ENCODE data around the gene DOCK1. TPM values are rescaled to one million over a fixed set of nuclear protein-coding genes. Genes with fewer than 3 reads are reported as not detected.

DOCK1 gene
- total RNA-seq, 1 donor from 2014 or later, result 25.8 TPM

GRCh38 chr10:127283017-127283416, 377.8 kb downstream of the DOCK1 start:
- intact Hi-C loops (cut with DNase I), result no loop called here
- TF ChIP-seq CTCF (IDR thresholded peaks at IDR 0.05), result no peak

GRCh38 chr10:127283576-127283975, 378.3 kb downstream of the DOCK1 start:
- Histone ChIP-seq H3K9me3 (peaks cover 6 to 16% of the 10 kb centered on the region in 2 donors), H3K4me3 (no peak overlapping the region), H3K36me3 (peaks cover 0 to 20% of the 10 kb centered on the region in 2 donors), H3K4me1 (no peaks in the 10 kb centered on the region), H3K27me3 (no peaks in the 10 kb centered on the region), H3K27ac (no peak overlapping the region)
- no peak for TF ChIP-seq CTCF (IDR thresholded peaks at IDR 0.05)
- no peak for DNase-seq (ENCODE audit: low spot score in 2 of 2)
- intact Hi-C loops (cut with DNase I), result no loop called here

More at GRCh38 chr10:127283017-127283416, 377.8 kb downstream of the DOCK1 start:
- Histone ChIP-seq H3K4me1 (no peaks in the 10 kb centered on the region), H3K4me3 (no peak overlapping the region), H3K36me3 (peaks cover 0 to 20% of the 10 kb centered on the region in 2 donors), H3K27me3 (no peaks in the 10 kb centered on the region), H3K9me3 (peaks cover 6 to 11% of the 10 kb centered on the region in 2 donors), H3K27ac (no peak overlapping the region)
- DNase-seq (ENCODE audit: low spot score in 2 of 2), result no peak

GRCh38 chr10:127290850-127291249, 385.6 kb downstream of the DOCK1 start:
- no peak overlapping the region for H3K4me3 ChIP-seq
- H3K27me3 ChIP-seq, result no peaks in the 10 kb centered on the region
- H3K36me3 ChIP-seq, result peaks cover 0 to under 1% of the 10 kb centered on the region in 2 donors
- H3K9me3 ChIP-seq, result peaks cover 6 to 23% of the 10 kb centered on the region in 2 donors
- no peak for DNase-seq (ENCODE audit: low spot score in 2 of 2)
- intact Hi-C loops (cut with DNase I), result no loop called here
- no peaks in the 10 kb centered on the region for H3K4me1 ChIP-seq
- no peak overlapping the region for H3K27ac ChIP-seq
- TF ChIP-seq CTCF (IDR thresholded peaks at IDR 0.05), result no peak

GRCh38 chr10:127291329-127291728, 386.1 kb downstream of the DOCK1 start:
- intact Hi-C loops (cut with DNase I), result no loop called here
- peak in 1 of 2 donors; percentile 38 for DNase-seq (ENCODE audit: low spot score in 2 of 2)
- no peak for TF ChIP-seq CTCF (IDR thresholded peaks at IDR 0.05)
- H3K27me3 ChIP-seq, result no peaks in the 10 kb centered on the region
- no peak overlapping the region for H3K27ac ChIP-seq
- H3K36me3 ChIP-seq, result no peaks in the 10 kb centered on the region
- peaks cover 6 to 23% of the 10 kb centered on the region in 2 donors for H3K9me3 ChIP-seq
- no peak overlapping the region for H3K4me3 ChIP-seq
- no peaks in the 10 kb centered on the region for H3K4me1 ChIP-seq

GRCh38 chr10:127292888-127293287, 387.7 kb downstream of the DOCK1 start:
- no peaks in the 10 kb centered on the region for H3K27me3 ChIP-seq
- H3K27ac ChIP-seq, result no peak overlapping the region
- no peaks in the 10 kb centered on the region for H3K4me1 ChIP-seq
- H3K36me3 ChIP-seq, result no peaks in the 10 kb centered on the region
- no peak for DNase-seq (ENCODE audit: low spot score in 2 of 2)
- intact Hi-C loops (cut with DNase I), result no loop called here
- no peak for TF ChIP-seq CTCF (IDR thresholded peaks at IDR 0.05)
- no peak overlapping the region for H3K4me3 ChIP-seq
- H3K9me3 ChIP-seq, result peaks cover 0 to 13% of the 10 kb centered on the region in 2 donors

- intact Hi-C loops (cut with DNase I), result no loop called here
- H3K9me3 ChIP-seq, result peaks cover 0 to 6% of the 10 kb centered on the region in 2 donors
- no peak overlapping the region for H3K27ac ChIP-seq
- DNase-seq (ENCODE audit: low spot score in 2 of 2), result no peak
- H3K27me3 ChIP-seq, result no peaks in the 10 kb centered on the region
- no peaks in the 10 kb centered on the region for H3K4me1 ChIP-seq
- no peak overlapping the region for H3K4me3 ChIP-seq
- H3K36me3 ChIP-seq, result no peaks in the 10 kb centered on the region
- no peak for TF ChIP-seq CTCF (IDR thresholded peaks at IDR 0.05)
Measured at GRCh38 chr10:127293640-127294039, 388.4 kb downstream of the DOCK1 start.
